Lower leg skin (tissue), 4 donors: ENCODE data around the gene PCMT1. TPM values are rescaled to one million over a fixed set of nuclear protein-coding genes. Genes with fewer than 3 reads are reported as not detected.

Source experiments
- DNase-seq, 2 donors: peaks; one replicate each; pipeline ENCODE4 v3.0.0-alpha.2; 2019; ENCODE audit warnings: low spot score in 2 of 2
- H3K4me3 ChIP-seq: fragments of 200-600 bp; sonication (generic); 2 replicates; pipeline ENCODE4 v1.5.1; 2017; ENCODE audit warnings: mild to moderate bottlenecking, low read depth; ENCODE audit not compliant: poor library complexity, severe bottlenecking
- POLR2A ChIP-seq, 2 donors: fragments of 450-650 bp; IDR thresholded peaks; one replicate each; pipeline ENCODE4 v1.6.1; 2016 to 2017; ENCODE audit warnings: antibody characterized with exemption in 2 of 2, mild to moderate bottlenecking in 1 of 2, moderate library complexity in 1 of 2
- WGBS, 2 donors: methylation state at CpG; one replicate each; pipeline ENCODE4 v1.1.5; 2018; 5-methylcytosine and 5-hydroxymethylcytosine counted together
- intact Hi-C: fragments of 100-400 bp; cut with DNase I; formaldehyde crosslinking; loops from one replicate; pipeline ENCODE4 v1.15.0; 2023; ENCODE audit warnings: low total_unique reads
- total RNA-seq, 4 donors: library from RNA; depleted of rRNA; stranded (reverse); fragments of >200 nt; gene quantifications; one replicate each; pipeline ENCODE4 v1.1.0, GENCODE V29; 2016
- TF ChIP-seq, protein P1 (sequence below), 3 donors: fragments of 450-650 bp; IDR thresholded peaks; one replicate each; pipeline ENCODE4 v1.5.1; 2016; ENCODE audit warnings: antibody characterized with exemption in 3 of 3, mild to moderate bottlenecking in 3 of 3, moderate library complexity in 2 of 3

The PCMT1 gene
- total RNA-seq, 4 donors from 2014 or later = 68.4 to 93.5 (median 78.3) TPM

DNA sequence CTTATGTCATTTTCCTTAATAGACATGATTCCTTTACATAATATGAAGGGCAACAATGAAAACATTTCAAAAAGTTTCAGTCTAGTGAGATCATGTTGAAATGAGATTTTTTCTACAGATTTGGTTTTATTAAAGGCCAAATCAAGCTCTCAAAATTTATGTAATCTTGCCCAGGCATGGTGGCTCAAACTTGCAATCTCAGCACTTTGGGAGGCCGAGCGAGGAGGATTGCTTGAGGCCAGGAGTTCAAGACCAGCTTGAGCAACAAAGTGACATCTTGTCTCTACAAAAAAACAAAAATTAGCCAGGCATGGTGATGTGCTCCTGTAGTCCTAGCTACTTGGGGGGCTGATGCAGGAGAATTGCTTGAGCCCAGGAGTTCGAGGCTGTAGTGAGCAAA is 63.8 kb downstream of the PCMT1 start:
- intact Hi-C loops = no loop called here
- no peak for DNase-seq
- TF ChIP-seq POLR2A (IDR thresholded peaks at IDR 0.05) = no peak
- TF ChIP-seq, protein P1, sequence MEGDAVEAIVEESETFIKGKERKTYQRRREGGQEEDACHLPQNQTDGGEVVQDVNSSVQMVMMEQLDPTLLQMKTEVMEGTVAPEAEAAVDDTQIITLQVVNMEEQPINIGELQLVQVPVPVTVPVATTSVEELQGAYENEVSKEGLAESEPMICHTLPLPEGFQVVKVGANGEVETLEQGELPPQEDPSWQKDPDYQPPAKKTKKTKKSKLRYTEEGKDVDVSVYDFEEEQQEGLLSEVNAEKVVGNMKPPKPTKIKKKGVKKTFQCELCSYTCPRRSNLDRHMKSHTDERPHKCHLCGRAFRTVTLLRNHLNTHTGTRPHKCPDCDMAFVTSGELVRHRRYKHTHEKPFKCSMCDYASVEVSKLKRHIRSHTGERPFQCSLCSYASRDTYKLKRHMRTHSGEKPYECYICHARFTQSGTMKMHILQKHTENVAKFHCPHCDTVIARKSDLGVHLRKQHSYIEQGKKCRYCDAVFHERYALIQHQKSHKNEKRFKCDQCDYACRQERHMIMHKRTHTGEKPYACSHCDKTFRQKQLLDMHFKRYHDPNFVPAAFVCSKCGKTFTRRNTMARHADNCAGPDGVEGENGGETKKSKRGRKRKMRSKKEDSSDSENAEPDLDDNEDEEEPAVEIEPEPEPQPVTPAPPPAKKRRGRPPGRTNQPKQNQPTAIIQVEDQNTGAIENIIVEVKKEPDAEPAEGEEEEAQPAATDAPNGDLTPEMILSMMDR (IDR thresholded peaks at IDR 0.05) = no peak
- 98 to 100% methylated on average over 3 of the region's 3 CpGs for WGBS, 2 donors
- no peak overlapping the region for H3K4me3 ChIP-seq

- WGBS, 2 donors = 92 to 95% methylated on average over 4 of the region's 4 CpGs
- H3K4me3 ChIP-seq = no peak overlapping the region
- TF ChIP-seq POLR2A (IDR thresholded peaks at IDR 0.05) = no peak
- TF ChIP-seq, protein P1 (IDR thresholded peaks at IDR 0.05) = no peak
- intact Hi-C loops = loop anchor here (1.0 kb wide), 1 partner anchor 13 kb away; no protein-coding TSS in a partner anchor
- DNase-seq = no peak
Observed at GRCh38 chr6:149815788-149816187, 66.2 kb downstream of the PCMT1 start.

- no peak for TF ChIP-seq POLR2A (IDR thresholded peaks at IDR 0.05)
- TF ChIP-seq, protein P1 (IDR thresholded peaks at IDR 0.05) = no peak
- intact Hi-C loops = no loop called here
- H3K4me3 ChIP-seq = no peak overlapping the region
- DNase-seq = no peak
- WGBS, 2 donors = 94% methylated on average over 7 of the region's 7 CpGs
Observed at GRCh38 chr6:149820506-149820905, 71.0 kb downstream of the PCMT1 start.

GRCh38 chr6:149821492-149821891 is 72.0 kb downstream of the PCMT1 start:
- no peak for TF ChIP-seq POLR2A (IDR thresholded peaks at IDR 0.05)
- TF ChIP-seq, protein P1 (IDR thresholded peaks at IDR 0.05) = no peak
- H3K4me3 ChIP-seq = no peak overlapping the region
- DNase-seq = no peak
- intact Hi-C loops = no loop called here
- 83 to 88% methylated on average over 1 of the region's 1 CpG for WGBS, 2 donors

- DNase-seq = no peak
- no peak overlapping the region for H3K4me3 ChIP-seq
- WGBS, 2 donors = 86 to 89% methylated on average over 4 of the region's 4 CpGs
- intact Hi-C loops = no loop called here
- no peak for TF ChIP-seq POLR2A (IDR thresholded peaks at IDR 0.05)
- TF ChIP-seq, protein P1 (IDR thresholded peaks at IDR 0.05) = no peak
Observed at GRCh38 chr6:149823013-149823412, 73.5 kb downstream of the PCMT1 start.

- DNase-seq = no peak
- TF ChIP-seq POLR2A (IDR thresholded peaks at IDR 0.05) = no peak
- TF ChIP-seq, protein P1 (IDR thresholded peaks at IDR 0.05) = no peak
- H3K4me3 ChIP-seq = no peak overlapping the region
- intact Hi-C loops = loop anchor here (2.0 kb wide), 1 partner anchor 16 kb away; no protein-coding TSS in a partner anchor
- WGBS, 2 donors = 86% methylated on average over 4 of the region's 4 CpGs
Observed at GRCh38 chr6:149825292-149825691, 75.8 kb downstream of the PCMT1 start.
